Liver (tissue), 2 donors: ENCODE data around the gene TM9SF4.

Experiments used
- EGR1 ChIP-seq, 2 donors: IDR thresholded peaks; 2 replicates each; pipeline ENCODE4 v1.6.1; 2016 to 2018; ENCODE audit warnings: antibody characterized with exemption in 2 of 2, low read depth in 2 of 2
- JUND ChIP-seq, 2 donors: IDR thresholded peaks; 2 replicates each; pipeline ENCODE4 v1.6.1; 2016; ENCODE audit warnings: antibody characterized with exemption in 2 of 2
- SP1 ChIP-seq: IDR thresholded peaks from 2 replicates; pipeline ENCODE4 v1.6.1; 2018; ENCODE audit warnings: antibody characterized with exemption, mild to moderate bottlenecking
- donor health status: healthy.

DNA sequence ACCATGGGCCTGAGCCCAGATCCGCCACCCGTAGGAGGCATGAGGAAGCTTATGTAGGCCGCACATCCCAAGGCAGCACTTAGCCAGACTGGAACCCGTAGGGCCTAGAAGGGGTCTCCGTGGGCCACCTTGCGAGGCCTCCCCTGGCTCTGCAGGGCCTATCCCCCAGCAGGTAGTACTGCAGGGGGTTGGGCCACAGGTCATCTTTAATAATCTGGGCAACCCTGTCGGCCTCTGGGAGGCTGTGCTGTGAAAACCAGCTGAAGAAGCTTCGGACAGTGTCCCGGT is 79.6 kb downstream of the TM9SF4 start:
- no peak for TF ChIP-seq EGR1 (IDR thresholded peaks at IDR 0.05; ENCODE audit: low read depth in 2 of 2)
- TF ChIP-seq JUND (IDR thresholded peaks at IDR 0.05) = no peak
- TF ChIP-seq SP1 = no peak
